IMR-90 (cell line): ENCODE results near the gene SLC13A5.

Experiments used
- FOS ChIP-seq: fragments of 150-350 bp; IDR thresholded peaks from 2 replicates; pipeline ENCODE4 v1.6.1; 2016; ENCODE audit warnings: low read depth, low read length
- MAFK ChIP-seq: IDR thresholded peaks from 2 replicates; pipeline ENCODE4 v1.6.1; 2012; ENCODE audit warnings: low read depth, low read length, improper control_type of control experiment
- MAZ ChIP-seq: IDR thresholded peaks from 2 replicates; pipeline ENCODE4 v1.6.1; 2012; ENCODE audit warnings: low read depth, mild to moderate bottlenecking, low read length, improper control_type of control experiment, moderate library complexity, borderline replicate concordance
- NFE2L2 ChIP-seq: fragments of 150-350 bp; IDR thresholded peaks from 2 replicates; pipeline ENCODE4 v1.6.1; 2016; ENCODE audit warnings: low read depth, mild to moderate bottlenecking, low read length
- POLR2A ChIP-seq: IDR thresholded peaks from 2 replicates; pipeline ENCODE4 v1.6.1; 2012; ENCODE audit warnings: mild to moderate bottlenecking, low read depth, low read length
- RAD21 ChIP-seq: IDR thresholded peaks from 2 replicates; pipeline ENCODE4 v1.6.1; 2012; ENCODE audit warnings: low read length, improper control_type of control experiment
- SMC3 ChIP-seq: fragments of 150-350 bp; IDR thresholded peaks from 2 replicates; pipeline ENCODE4 v1.6.1; 2016; ENCODE audit warnings: low read depth, mild to moderate bottlenecking, antibody characterized with exemption, low read length, moderate library complexity
- TF ChIP-seq, protein P1 (sequence below): conservative IDR thresholded peaks from 2 replicates; pipeline ENCODE4 v1.5.1; 2012; ENCODE audit warnings: mild to moderate bottlenecking, low read depth, low read length, improper control_type of control experiment
- TF ChIP-seq, protein P2 (sequence below): fragments of 150-350 bp; IDR thresholded peaks from 2 replicates; pipeline ENCODE4 v1.6.1; 2017; ENCODE audit warnings: mild to moderate bottlenecking, antibody characterized with exemption, low read length, low read depth

DNA sequence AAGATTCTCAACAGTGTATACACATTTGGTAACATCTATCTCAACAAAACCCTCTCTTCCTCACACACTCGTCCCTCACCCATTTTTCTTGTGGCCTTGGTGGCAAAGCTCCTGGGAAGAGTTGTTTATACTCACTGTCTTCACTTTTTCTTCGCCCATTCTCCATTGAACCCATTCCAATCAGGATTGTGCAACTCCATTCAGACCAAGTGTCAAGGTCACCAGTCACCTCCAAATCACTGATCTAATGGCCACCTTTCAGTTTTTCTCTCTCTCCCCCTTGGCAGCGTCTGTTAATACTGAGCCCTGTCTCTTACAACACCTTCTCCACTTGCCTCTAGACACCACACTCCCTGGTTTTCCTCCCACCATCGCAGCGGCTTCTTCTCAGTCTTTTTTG lies 8.6 kb upstream of the SLC13A5 start:
- no peak for TF ChIP-seq POLR2A
- TF ChIP-seq, protein P1, sequence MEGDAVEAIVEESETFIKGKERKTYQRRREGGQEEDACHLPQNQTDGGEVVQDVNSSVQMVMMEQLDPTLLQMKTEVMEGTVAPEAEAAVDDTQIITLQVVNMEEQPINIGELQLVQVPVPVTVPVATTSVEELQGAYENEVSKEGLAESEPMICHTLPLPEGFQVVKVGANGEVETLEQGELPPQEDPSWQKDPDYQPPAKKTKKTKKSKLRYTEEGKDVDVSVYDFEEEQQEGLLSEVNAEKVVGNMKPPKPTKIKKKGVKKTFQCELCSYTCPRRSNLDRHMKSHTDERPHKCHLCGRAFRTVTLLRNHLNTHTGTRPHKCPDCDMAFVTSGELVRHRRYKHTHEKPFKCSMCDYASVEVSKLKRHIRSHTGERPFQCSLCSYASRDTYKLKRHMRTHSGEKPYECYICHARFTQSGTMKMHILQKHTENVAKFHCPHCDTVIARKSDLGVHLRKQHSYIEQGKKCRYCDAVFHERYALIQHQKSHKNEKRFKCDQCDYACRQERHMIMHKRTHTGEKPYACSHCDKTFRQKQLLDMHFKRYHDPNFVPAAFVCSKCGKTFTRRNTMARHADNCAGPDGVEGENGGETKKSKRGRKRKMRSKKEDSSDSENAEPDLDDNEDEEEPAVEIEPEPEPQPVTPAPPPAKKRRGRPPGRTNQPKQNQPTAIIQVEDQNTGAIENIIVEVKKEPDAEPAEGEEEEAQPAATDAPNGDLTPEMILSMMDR = no peak
- TF ChIP-seq, protein P2, sequence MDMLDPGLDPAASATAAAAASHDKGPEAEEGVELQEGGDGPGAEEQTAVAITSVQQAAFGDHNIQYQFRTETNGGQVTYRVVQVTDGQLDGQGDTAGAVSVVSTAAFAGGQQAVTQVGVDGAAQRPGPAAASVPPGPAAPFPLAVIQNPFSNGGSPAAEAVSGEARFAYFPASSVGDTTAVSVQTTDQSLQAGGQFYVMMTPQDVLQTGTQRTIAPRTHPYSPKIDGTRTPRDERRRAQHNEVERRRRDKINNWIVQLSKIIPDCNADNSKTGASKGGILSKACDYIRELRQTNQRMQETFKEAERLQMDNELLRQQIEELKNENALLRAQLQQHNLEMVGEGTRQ = no peak
- TF ChIP-seq RAD21 = no peak
- TF ChIP-seq NFE2L2 = no peak
- TF ChIP-seq SMC3 = no peak
- TF ChIP-seq MAFK = no peak
- TF ChIP-seq MAZ = no peak
- no peak for TF ChIP-seq FOS
